Measurements from ENCODE around the gene PCP2.
A peak's percentile ranks its signal among the peaks of the same experiment; 100 is the strongest.
"Not testable (repeated sequence)": the region's sequence is repeated elsewhere in the genome, so short reads cannot be mapped to it uniquely, and the experiment has no call there.

Gene PCP2

DNA sequence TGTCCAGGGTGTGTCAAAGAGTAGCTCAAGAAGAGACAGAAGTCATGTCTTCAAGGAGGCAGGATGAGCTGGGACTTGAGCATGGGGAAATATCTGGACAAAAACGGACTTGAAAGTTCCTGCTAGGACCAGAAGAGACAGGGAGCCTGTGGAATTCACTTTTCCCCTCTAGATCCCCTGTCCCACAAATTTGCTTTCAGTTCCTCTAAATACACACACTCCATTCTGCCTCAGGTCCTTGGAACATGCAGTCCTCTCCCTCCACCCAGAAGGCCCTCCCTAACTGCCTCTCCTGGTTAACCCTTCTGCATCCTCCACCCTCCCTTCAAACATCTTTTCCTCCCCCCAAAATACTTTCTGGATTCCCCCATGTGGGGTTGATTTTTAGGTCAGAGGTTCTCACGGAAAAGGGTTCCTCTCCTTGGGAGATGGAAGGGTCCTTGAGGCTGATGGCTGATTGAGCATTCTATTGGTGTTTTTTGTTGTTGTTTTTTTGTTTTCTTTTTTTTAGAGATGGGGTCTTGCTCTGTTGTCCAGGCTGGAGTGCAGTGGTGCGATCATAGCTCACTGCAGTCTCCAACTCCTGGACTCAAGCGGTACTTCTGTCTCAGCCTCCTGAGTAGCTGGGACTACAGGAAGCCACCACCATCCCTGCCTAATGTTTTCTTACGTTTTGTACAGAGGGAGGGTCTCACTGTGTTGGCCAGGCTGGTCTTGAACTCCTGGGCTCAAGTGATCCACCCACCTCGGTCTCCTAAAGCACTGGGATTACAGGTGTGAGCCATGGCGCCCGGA is 28.4 kb upstream of the PCP2 start:
- no peak for DNase-seq

- DNase-seq = peak in 25 of 51 donors; percentile 1 to 58 (median 17)
Observed at GRCh38 chr19:7658219-7658686, 24.7 kb upstream of the PCP2 start.

DNA sequence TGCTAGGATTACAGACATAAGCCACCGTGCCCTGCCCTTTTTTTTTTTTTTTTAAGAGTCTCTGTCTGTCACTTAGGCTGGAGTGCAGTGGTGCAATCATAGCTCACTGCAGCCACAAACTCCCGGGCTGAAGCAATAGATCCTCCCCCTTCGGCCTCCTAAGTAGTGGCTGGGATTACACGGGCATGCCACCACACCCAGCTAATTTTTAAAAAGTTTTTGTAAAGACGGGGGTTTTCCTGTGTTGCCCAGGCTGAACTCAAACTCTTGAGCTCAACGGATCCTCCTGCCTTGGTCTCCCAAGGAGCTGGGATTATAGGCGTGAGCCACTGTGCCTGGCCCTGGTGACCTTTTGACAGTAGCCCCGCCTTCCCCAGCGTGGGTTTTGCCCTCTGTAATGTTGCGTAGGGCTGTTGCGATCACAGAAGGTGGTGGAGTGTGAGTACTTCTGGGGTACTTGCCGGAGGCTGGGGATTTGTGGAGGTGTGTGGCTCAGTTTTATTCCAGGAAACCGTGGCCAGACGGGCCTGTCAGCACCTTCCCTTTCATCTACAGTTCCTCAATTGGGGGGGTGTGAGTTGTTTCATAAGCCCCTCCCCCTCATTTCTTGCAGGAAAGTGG is 23.7 kb upstream of the PCP2 start:
- no peak for DNase-seq

GRCh38 chr19:7655581-7655980 is 22.1 kb upstream of the PCP2 start:
- no peak for DNase-seq

GRCh38 chr19:7654401-7654800 is 20.9 kb upstream of the PCP2 start:
- no peak for DNase-seq

- peak in 47 of 51 donors; percentile 18 to 82 (median 53) for DNase-seq
Observed at GRCh38 chr19:7652061-7652641, 18.6 kb upstream of the PCP2 start.

- DNase-seq = no peak
Observed at GRCh38 chr19:7650148-7650547, 16.6 kb upstream of the PCP2 start.

DNA sequence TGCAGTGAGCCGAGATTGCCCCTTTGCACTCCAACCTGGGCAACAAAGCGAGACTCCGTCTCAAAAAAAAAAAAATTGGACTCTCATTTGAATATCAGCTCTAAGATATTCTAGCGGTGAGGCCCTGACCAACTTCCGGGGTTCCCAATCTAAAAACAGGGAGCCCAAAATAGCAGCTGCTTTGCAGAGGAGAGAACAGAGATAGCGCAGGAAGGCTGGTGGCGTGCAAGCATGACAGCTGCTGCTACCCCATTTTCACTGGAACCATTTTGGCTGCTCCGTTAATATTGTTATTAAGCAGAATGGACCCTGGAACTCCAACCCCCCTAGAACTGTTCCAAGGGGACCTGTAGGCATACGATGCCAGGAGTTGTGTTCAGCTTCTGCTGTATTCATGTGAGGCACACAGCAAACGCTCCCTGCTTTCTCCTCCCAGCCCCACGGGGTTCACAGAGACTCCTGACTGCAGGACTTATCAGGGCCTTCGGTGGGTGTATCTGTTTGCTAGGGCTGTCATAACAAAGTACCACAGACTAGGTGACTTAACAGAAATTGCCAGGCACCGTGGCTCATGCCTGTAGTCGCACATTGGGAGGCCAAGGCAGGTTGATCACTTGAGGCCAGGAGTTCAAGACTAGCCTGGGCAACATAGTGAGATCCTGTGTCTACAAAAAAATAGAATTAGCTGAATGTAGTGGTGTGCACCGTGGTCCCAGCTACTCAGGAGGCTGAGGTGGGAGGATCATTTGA is 14.9 kb upstream of the PCP2 start:
- DNase-seq = no peak

DNA sequence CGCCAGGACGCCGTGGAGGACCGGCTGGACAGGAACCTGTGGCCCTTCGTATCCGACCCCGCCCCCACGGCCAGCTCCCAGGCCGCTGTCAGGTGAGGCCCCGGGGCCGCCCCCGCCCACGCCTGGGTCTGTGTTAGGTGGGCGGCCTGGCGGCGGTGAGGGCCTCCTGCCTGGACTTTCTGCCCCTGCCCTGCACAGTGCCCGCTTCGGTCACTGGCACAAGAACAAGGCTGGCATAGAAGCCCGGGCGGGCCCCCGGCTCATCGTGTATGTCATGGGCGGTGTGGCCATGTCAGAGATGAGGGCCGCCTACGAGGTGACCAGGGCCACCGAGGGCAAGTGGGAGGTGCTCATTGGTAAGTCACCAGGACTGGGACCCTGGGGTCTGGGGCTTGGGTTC is 13.6 kb upstream of the PCP2 start:
- no peak for DNase-seq

- no peak for DNase-seq
Observed at GRCh38 chr19:7646426-7646700, 12.8 kb upstream of the PCP2 start.

DNA sequence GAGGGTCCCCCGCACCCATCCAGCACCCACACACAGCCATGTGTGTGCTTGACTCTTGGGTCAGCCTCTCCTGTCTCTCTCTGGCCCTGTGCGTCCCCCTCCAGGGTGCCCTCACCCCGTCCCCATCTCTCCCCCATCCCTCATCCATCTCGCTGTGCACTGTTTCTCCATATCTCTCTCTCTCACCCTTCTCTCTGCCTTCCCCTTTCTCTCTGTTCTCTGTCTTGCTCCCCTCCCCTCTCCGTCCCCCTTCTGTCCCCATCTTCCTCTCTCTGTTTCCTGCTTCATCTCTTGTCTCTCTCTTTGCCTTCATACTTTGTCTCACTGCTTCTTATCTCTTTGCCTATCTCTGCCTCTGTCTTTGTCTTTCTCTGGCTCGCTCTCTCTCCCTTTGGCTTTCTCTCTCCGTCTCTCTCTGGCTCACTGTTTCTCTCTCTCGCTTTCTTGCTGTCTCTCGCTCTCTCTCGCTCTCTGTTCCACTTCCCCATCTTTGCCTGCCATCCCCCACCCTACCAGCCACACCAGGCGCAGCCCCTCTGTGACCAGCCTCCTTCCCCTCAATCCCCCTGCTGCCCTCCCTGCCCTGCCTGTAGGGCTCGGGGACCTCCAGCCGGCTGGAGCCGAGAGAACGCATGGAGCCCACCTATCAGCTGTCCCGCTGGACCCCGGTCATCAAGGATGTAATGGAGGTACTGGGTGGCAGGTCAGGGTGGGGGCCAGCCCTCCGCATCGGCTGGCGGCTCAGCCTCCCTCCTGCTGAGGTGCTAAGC is 12.3 kb upstream of the PCP2 start:
- no peak for DNase-seq

- no peak for DNase-seq
Observed at GRCh38 chr19:7645163-7645562, 11.6 kb upstream of the PCP2 start.

- DNase-seq = no peak
Observed at GRCh38 chr19:7644550-7644877, 11.0 kb upstream of the PCP2 start.

GRCh38 chr19:7643629-7644549 is 10.4 kb upstream of the PCP2 start:
- not testable (repeated sequence) for DNase-seq

DNA sequence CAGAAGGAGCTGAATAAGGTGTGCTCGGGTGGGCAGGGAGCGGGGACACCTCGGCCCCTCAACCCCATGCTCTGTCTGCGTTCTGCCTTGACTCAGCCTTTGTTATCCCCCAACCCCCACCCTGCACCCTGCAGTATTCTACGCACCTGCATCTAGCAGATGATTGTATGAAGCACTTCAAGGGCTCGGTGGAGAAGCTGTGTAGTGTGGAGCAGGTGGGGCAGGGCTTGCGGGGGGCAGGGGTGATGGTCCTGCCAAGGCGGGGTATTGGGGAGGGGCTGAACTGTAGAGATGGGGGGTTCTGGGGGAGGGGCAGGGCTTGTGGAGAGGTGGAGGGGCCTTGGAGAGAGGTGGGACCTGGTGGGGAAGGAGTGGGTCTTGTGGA is 9.5 kb upstream of the PCP2 start:
- no peak for DNase-seq

DNA sequence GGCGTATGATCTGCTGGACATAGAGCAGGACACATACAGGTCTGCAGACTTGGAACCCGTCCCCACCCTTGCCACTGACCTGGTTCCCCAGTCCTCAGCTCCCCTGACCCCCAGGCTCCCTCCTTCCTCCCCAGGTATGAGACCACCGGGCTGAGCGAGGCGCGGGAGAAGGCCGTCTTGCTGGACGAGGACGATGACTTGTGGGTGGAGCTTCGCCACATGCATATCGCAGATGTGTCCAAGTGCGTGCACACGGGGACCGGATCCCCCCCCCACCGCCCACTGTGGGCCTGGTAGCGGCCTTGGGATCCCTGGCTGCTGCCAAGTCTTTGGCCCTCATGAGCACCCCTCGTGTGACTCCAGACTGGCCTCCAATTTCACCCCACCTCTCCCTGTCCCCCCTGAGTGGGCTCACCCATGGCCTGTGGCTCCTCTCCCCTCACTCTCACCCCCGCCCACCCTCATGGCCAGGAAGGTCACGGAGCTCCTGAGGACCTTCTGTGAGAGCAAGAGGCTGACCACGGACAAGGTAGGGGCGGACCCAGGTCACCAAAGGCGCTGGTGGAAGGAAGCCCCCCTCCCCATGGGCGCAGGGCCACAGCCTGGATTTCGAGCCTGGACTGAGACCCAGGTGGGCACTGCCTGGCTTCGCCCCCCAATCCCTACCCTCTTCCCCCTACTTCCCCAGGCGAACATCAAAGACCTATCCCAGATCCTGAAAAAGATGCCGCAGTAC is 8.9 kb upstream of the PCP2 start:
- DNase-seq = no peak

- DNase-seq = no peak
Observed at GRCh38 chr19:7641290-7642276, 8.1 kb upstream of the PCP2 start.

DNA sequence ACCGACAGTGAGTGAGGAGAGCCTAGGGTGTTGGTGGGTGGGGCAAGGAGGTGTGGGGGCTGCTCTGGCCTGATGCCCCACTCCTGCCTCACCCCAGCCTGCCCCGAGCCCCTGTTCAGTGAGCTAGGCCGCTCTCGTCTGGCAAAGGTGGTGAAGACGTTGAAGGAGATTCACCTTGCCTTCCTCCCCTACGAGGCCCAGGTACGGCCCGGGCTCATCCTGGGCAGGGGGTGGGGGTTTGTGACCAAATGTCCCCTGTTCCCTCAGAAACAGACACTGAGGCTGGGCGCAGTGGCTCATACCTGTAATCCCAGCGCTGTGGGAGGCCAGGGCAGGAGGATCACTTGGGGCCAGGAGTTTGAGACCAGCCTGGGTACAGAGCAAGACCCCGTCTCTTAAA is 7.3 kb upstream of the PCP2 start:
- no peak for DNase-seq

All from hypothalamus (tissue), 51 donors.